ENCODE results near the gene KCNQ2.

KCNQ2 gene

DNA sequence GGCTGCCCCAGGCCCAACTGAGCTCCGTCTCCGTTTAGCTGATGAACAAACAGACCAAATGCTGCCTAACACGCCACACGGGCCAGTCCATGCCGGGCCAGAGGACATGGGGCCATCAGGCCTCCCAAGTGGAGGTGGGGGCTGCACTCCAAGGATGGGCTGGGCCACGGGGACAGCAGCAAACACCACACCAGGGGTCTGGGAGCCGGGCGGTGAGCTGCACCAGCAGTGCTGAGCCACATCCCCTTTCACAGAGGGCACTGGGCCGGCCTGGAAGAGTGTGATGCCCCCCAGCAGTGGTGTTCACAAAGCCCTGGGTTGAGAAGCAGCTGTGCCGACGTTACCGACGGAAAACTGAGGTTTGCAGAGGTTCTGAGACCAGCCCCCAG is 2.7 kb downstream of the KCNQ2 start:
- DNase-seq: no peak

DNA sequence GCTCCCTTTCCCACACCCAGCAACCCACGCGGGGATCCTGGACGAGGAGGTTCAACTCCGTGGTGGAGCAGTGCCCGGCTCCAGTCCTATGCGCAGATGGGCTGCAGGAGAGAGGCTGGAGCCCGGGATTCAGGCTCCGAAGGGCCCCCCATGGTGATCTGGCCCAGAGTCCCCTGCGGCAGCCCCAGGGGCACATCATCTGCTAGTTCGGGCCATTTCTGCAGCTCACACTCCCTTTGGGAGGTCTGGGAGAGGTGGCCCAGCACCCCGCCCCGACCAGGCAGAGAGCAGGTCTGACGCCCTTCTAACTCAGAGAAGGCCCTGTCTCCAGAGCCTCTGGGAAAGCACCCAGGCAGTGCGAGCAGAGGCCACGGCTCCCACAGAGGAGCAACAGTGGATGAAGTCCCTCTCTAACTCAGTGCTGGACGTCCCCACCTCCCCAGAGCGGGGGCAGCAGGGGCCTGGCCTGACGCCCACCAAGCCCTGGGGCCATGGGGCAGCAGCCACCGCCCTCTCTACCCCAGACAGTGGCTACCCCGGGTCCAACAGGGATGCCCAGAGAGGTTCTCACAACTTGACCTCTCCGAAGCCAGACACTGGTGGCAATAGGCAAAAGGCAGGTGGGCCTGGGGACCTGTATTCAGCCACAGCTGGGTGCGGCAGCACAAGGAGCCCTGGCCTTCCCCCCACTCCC is 3.3 kb downstream of the KCNQ2 start:
- no peak for DNase-seq

- DNase-seq: no peak
Observed at GRCh38 chr20:63468421-63468820, 4.0 kb downstream of the KCNQ2 start.

DNA sequence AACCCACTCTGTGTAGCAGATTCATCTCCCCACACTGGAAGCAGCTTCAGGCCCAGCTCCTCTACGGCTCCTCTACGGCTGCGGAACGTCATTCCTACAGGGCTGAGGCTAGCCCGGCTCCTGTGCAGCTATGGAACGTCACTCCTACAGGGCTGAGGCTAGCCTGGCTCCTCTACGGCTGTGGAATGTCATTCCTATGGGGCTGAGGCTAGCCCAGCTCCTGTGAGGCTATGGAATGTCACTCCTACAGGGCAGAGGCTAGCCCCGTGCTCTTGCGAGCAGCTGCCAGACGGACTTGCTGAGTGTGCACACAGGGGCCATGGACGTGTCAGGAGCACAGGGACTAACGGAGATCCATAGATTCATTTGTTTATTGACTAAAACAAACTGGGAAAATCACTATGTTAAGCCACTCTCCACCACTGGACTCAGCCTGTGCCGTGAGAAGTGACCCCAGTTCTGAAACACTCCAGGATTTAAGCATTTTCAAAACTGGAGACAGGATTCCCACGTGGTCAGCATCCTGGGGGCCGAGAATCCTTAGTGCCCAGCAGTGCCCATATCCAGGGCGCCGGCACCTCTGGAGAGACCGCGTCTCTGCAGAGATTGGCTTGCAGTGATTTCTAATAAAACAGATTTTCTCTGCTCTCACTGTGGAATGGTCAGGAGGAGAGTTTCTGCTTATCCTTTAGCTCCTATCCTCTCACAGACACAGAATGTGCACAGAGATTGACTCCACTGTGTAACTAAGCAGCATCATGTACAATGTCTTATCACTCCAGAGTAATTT is 5.0 kb downstream of the KCNQ2 start:
- no peak for DNase-seq

DNA sequence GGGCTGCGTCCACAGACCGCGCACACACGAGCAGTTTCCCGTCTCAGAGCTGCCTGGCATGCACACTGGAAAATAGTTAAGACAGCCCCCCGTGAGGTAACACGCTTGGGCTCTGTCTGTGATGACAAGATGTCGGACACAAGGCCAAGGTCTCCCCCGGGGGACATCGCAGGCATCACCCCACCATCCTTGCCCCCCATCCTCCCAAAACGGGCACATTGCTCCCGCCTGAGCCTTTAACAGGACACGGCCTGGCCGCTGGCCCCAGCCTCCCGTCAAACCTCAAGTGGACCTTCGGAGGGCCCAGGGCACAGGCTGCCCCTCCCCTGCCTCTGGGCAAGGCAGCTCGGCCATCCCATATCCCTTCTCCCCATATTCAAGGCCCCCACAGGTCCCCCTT is 5.6 kb downstream of the KCNQ2 start:
- no peak for DNase-seq

DNA sequence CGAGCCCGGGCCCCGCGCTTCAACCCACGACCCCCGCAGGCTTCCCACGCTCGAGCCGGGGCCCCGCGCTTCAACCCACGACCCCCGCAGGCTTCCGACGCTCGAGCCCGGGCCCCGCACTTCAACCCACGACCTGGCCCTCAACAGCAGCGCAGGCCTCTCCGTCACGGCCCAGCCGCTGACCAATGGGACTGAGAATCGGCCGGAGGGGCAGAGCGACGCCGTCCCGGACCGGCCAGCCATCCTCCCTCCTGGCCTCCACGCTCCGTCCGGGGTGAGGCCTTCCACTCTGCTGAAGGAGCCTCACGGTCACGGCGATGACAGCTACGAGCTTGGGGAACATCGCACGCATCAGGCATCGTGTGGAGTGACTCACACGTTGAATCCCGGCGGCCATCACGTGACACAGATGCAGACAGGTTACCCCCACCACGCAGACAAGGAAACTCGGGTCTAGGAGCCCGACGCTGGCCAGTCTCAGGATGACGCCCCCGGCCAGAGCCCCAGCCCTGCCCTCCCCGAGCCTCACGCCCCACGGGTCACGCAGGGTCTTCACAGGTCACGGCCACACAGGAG is 6.1 kb downstream of the KCNQ2 start:
- DNase-seq: no peak

DNA sequence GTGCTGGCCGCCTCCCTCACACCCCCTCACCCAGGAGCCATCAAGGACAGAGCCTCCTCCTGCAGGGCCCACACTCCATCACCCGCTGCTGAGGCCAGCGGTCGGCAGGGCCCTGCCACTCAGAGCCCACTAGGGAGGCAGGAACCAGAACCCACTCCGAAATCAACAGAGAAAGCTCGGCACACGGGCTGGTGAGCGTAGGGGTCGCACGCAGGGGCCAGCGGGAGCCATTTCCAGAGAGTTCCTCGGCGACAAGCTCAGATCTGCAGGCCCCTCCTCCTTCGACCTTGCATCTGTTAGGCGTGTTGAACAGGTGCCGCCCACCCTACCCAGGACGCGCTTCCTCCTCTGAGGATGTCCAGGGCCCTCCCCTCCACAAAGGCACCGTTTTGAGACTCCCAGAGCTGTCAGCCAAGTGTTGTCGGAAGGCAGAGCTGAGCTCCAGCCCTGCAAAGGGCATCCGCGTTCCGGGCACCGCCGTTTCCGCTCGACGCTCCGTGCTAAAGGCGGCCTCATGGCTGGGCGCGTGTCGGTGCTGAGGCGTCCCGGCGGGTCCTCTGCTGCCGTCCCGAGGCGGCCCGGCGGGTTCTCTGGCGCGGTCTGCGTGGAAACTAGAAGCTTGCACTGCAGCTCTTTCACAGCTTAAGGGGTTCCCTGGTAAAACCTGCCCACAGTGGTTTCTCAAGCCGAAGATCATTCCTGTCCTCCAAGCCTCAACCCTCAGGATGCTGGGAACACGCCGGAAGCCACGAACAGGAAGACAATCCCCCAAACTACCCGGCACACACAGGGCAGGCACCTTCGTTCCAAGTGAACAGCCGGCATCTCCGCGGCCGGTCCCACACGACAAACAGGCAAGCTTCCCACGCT is 6.8 kb downstream of the KCNQ2 start:
- DNase-seq: no peak

- DNase-seq: no peak
Observed at GRCh38 chr20:63464289-63464635, 8.2 kb downstream of the KCNQ2 start.

GRCh38 chr20:63463400-63464288 is 8.8 kb downstream of the KCNQ2 start:
- no peak for DNase-seq

- no peak for DNase-seq
Observed at GRCh38 chr20:63462244-63462643, 10.2 kb downstream of the KCNQ2 start.

- no peak for DNase-seq
Observed at GRCh38 chr20:63461104-63461763, 11.2 kb downstream of the KCNQ2 start.

DNA sequence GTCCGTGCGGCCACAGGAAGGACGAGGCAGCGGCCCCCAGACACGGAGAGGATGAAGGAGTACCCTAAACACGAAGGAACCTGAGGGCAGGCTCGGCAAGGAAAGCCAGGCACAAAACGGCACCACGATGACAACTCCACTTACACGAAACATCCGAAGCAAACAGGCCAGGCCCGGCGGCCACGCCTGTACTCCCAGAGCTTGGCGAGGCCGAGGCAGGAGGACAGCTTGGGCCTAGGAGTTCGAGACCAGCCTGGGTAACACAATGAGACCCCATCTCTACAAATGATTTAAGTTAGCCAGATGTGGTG is 13.4 kb downstream of the KCNQ2 start:
- no peak for DNase-seq

DNA sequence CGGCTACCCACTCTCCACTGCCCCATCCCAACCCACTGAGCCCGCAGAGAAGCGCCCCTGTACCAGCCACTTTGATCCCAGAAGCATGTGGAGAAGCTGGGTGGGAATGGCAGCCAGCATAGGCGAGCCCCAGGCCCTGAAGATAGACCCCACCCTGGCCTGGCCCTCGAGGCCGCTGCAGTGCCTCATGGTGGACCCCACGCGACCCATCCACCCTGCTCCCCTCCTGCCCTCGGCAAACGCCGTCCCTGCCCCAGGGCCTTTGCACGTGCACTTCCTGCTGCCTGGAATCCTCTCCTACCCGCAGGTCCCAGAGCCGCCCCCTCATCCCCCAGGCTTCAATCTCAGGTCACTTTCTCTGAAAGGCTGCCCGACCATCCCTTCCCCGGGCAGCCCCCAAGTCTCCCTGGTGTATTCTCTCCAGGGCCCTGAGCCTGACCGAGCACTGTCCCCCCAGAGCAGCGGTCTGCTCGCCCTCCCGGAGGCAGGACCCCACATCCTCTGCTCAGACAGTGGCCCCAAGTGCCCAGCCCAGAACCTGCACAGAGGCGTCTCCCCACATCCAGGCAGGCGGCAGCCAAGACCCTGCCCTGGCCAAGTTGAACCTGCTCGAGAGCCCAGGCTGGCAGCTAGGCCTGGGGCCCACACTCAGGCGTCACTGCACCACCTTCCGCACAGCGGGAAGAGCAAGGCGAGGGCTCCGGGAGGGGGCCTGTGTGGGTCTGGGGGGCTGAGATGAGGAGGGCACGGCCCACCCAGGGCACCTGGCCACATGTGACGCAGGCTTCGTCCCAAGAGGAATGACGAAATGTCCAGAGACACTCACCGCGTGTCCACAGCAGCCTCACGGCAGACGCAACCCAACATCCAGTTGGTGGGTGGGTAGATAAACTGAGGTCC is 14.0 kb downstream of the KCNQ2 start:
- no peak for DNase-seq

DNA sequence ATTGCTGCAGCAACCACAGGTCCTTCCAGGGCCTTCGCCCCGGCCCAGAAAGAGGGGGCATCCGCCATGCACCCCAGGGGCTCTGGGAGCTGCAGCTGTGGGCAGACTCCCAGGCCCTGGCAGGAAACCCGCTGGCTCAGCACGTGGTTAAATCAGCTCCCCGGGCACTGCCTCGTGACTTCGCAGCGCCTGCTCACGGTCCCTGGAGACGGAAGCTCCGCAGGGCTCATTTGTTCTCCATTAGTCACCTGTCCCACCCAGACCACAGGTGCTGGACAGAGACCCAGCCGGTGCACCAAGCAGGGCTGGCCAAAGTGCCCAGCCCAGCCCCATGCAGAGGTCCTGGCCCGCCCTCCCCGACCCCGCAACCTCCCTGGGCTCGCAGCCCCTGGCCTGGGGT is 14.7 kb downstream of the KCNQ2 start:
- no peak for DNase-seq

DNA sequence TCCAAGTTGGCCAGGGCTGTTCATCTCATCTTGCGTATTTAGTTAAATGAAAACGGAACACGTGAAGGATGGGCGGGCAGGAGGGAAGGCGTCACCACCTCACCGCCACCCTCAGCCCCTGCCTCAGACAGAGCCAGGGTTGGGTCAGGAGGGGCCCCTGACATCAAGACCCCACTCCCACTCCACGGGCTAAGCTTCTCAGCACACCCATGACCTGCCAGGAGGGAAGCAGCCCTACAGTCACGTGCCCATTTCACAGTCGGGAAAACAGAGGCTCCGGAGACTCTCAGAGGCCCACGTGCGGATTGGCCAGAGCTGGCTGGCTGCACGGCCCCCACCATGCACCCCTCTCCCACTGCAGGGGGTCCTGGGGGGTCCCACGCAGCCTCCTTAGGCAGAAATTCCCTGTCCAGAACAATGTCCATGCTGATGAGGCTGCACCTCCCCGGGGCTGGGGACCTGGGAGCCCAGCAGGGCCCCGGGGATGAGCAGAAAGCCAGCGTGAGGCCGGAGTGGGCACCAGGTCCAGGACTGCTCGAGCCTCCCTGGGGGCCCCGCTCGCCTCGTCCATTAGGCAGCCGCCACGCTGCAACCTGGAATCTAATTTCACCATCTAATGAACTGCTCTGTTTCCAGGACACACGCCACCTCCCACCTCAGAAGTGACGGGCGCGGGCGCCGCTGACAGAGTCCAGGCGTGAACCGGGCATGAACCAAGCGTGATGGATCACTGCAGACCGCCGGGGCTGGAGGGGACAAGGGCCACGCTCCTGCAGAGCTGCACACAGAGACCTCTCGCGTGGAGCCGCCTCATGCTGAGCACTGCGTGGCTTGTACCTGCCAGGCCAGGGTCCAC is 15.8 kb downstream of the KCNQ2 start:
- no peak for DNase-seq

GRCh38 chr20:63455568-63455859 is 16.9 kb downstream of the KCNQ2 start:
- no peak for DNase-seq

GRCh38 chr20:63454731-63455567 is 17.5 kb downstream of the KCNQ2 start:
- DNase-seq: no peak

DNA sequence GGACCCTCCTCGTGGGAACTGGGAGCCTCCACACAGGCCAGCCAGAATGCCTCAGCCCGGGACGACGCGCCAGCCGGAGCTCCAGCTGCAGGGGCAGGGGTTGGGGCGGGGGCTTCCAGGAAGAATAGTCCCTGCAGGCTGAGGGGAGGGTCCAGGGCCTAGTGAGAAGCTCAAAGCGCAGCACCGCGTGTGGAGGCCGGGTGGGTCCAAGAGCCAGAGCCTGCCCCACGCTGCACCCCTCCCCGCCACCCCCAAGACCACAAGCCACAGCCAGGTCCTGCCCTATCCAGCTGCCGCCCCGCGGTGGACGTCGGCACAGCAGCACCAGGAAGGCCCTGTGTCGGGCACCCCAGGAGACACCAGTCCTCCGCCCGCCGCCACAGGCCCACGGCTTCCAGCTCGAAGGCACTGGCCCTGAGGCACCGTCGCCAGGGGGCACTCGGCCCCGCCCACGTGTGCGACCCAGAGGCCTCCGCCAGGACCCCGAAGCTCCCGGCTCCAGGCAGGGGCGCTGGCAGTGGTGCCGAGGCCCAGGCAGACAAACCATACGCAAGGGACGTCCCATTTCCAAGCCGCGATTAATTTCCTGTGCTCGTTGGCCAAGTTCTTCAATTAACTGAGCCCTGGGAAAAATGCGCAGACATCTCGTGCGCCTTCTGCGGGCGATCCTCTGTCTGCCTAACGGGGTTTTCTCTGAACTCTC is 19.5 kb downstream of the KCNQ2 start:
- DNase-seq: no peak

Data from cortex of kidney (tissue), 1 donor.